ENCODE results near the gene RND1. TPM values are rescaled to one million over a fixed set of nuclear protein-coding genes. Genes with fewer than 3 reads are reported as not detected.

Gene RND1
- total and polyA plus RNA-seq, 2 of the 8 experiments (the other 6 are each of a cell fraction or from before 2014, with no cell fraction given): 15.8 to 17.1 TPM

DNA sequence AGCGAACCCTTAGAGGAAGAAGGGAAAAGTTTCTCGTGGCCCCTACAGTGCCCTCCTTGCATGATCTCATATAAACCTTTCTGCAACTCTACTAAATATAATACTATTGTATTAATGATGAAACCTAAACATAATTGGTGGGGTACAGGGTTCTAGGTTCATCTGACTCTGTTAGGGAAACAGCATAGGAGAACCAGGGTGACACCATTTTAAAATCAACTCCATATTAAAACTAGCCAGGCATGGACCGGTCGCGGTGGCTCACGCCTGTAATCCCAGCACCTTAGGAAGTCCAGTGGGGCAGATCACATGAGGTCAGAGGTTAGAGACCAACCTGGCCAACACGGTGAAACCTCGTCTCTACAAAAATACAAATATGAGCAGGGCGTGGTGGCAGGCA, 15.0 kb upstream of the RND1 start:
- Histone ChIP-seq H2BK120ac (replicated peaks; ENCODE audit: low read depth, low read length) (no peak overlapping the region), H3K18ac (ENCODE audit: extremely low read depth, low read length) (no peak overlapping the region), H2BK15ac (ENCODE audit: low read length) (no peak overlapping the region), H3K9me3 (ENCODE audit: insufficient read depth in 2 of 2, low read depth in 1 of 2, low read length in 1 of 2) (no peaks in the 10 kb centered on the region), H3K4me1 (replicated peaks in 1 of 4; ENCODE audit: control insufficient read depth in 3 of 4, insufficient read depth in 4 of 4, low read length in 3 of 4) (peaks cover 15 to 25% (median 19%) of the 10 kb centered on the region in 4 experiments), H2BK20ac (ENCODE audit: low read length) (no peak overlapping the region), H3K9ac (replicated peaks in 1 of 4; ENCODE audit: extremely low read depth in 1 of 4, low read depth in 3 of 4, low read length in 3 of 4) (no peak overlapping the region), H3K14ac (ENCODE audit: insufficient read length) (no peak overlapping the region), H3K79me1 (ENCODE audit: low read depth, low read length) (no peaks in the 10 kb centered on the region), H2AFZ (ENCODE audit: low read length) (no peak overlapping the region), H2BK5ac (ENCODE audit: low read depth, low read length) (no peak overlapping the region), H3K36me3 (ENCODE audit: control insufficient read depth in 2 of 4, insufficient read depth in 4 of 4, low read length in 3 of 4) (no peaks in the 10 kb centered on the region), H3K79me2 (ENCODE audit: control insufficient read depth in 1 of 2, insufficient read depth in 2 of 2, low read length in 2 of 2) (no peaks in the 10 kb centered on the region), H2BK12ac (ENCODE audit: low read depth, low read length) (no peak overlapping the region), H3K27ac (ENCODE audit: low read depth, low read length) (no peak overlapping the region), H3K23ac (ENCODE audit: insufficient read length) (no peak overlapping the region), H3K4ac (replicated peaks; ENCODE audit: insufficient read length, low read depth, low read length) (no peak overlapping the region), H3K23me2 (ENCODE audit: low read depth, low read length) (no peaks in the 10 kb centered on the region; the same call in none of the 2 replicates), H3K27me3 (replicated peaks in 1 of 4; ENCODE audit: control insufficient read depth in 3 of 4, extremely low read depth in 1 of 4, insufficient read depth in 3 of 4, low read length in 3 of 4) (no peaks in the 10 kb centered on the region), H4K20me1 (replicated peaks in 1 of 2; ENCODE audit: control insufficient read depth in 1 of 2, insufficient read depth in 2 of 2, low read length in 2 of 2) (no peaks in the 10 kb centered on the region), H4K91ac (replicated peaks; ENCODE audit: insufficient read length, low read length) (no peak overlapping the region), H4K5ac (ENCODE audit: insufficient read length, low read depth, low read length) (no peak overlapping the region), H3K4me2 (ENCODE audit: insufficient read depth in 1 of 2, low read depth in 2 of 2, low read length in 2 of 2) (no peak overlapping the region), H2AK5ac (ENCODE audit: low read depth, low read length) (no peak overlapping the region), H4K8ac (ENCODE audit: extremely low read depth, insufficient read depth, low read length) (no peak overlapping the region), H3K4me3 (ENCODE audit: extremely low read depth in 1 of 4, insufficient read depth in 2 of 4, low read depth in 3 of 4, low read length in 4 of 4) (no peak overlapping the region), H3K56ac (replicated peaks; ENCODE audit: insufficient read length, low read depth, low read length) (no peak overlapping the region)
- DNase-seq (ENCODE audit: low read depth in 1 of 2, low spot score in 2 of 2) (no peak), FAIRE-seq (no peak)
- WGBS, 2 experiments (ENCODE audit: extremely low coverage in 1 of 2, insufficient coverage in 1 of 2, insufficient read length in 1 of 2, insufficient replicate concordance in 2 of 2, low coverage in 1 of 2, low lambda C conversion rate in 2 of 2, missing lambda C conversion rate in 1 of 2): 98% methylated on average over 9 of the region's 9 CpGs; no CpG with 5 or more reads in 1 of the 2 experiments
- no peak for TF ChIP-seq KDM5A (IDR thresholded peaks at IDR 0.05; ENCODE audit: low read length)
- no peak for TF ChIP-seq RFX5 (IDR thresholded peaks at IDR 0.05; ENCODE audit: borderline replicate concordance, low read depth, low read length)
- TF ChIP-seq NRF1 (IDR thresholded peaks at IDR 0.05; ENCODE audit: low read depth, low read length): no peak
- ChIA-PET POLR2A (ENCODE audit: partially characterized antibody) (interaction anchor here (1.0 to 23.7 kb wide), 4 partner anchors 9 to 51 kb away, joined by 3 to 651 read pairs (median 4); partner anchors contain the start of genes DDX23, FKBP11 and RND1), CTCF (ENCODE audit: partially characterized antibody) (interaction anchor here (1.6 to 20.7 kb wide), 3 partner anchors 10 to 107 kb away, joined by 3 to 678 read pairs (median 30); partner anchors contain the start of genes DDX23 and RND1)
